GM18867 (cell line): Measurements from ENCODE around the gene RNASE4.
"Not testable (repeated sequence)": the region's sequence is repeated elsewhere in the genome, so short reads cannot be mapped to it uniquely, and the experiment has no call there.

Experiments
- ATAC-seq: cut with Tn5 transposase; IDR thresholded peaks from one replicate; pipeline ENCODE4 v1.9.1; 2021; ENCODE audit warnings: mild to moderate bottlenecking, moderate library complexity; ENCODE audit not compliant: unreplicated experiment

Gene RNASE4

DNA sequence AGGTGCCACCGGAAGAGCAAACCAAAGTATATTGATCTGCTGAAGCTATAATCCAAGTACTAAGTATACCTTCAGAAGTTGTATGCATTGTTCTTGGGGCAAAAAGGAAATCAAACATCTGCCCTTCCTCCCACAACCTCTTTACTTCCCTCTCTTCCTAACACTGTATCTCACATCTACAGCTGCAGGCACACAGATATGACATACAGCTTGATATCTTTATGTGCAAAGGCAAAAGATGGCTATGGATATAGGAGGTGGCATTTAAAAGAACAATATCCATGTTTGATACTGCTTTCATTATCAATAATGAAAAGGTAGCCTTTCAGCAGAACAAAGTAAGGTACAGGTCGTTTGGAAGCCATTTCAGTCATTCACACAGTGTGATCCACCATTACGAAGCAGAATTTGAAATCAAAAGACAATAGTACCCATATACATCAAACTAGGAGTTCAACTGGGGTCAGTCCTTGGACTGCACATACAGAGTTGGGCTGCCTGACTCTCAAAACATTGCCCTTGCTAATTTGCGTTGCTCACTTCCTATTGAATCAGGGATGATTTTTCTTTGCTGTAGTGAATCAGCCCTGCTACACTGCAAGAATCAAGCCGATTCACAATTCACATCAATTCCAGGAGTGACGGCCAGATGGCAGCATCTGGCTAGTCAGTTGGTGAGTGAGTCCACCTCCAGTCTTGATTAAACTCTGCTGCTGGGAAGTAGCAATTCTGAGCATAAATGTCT lies 13.1 kb downstream of the RNASE4 start:
- no peak for ATAC-seq

DNA sequence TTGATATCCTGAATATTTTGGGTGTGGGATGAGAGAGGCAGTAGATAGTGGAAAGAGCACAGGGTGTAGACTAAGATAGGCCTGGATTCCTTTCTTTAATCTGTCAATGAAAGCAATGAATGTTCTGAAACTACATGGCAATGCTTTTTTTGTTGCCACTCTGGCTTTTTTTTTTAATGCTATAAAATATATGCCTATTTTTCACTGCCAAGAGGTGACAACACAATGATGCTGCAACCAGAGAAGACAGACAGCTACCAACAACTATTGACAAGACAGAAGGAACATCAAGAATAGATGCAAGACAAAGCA lies 13.6 kb downstream of the RNASE4 start:
- ATAC-seq: no peak

- no peak for ATAC-seq
Measured at GRCh38 chr14:20698934-20699333, 14.6 kb downstream of the RNASE4 start.

GRCh38 chr14:20699931-20700330 lies 15.6 kb downstream of the RNASE4 start:
- ATAC-seq: no peak

- not testable (repeated sequence) for ATAC-seq
Measured at GRCh38 chr14:20700965-20701364, 16.6 kb downstream of the RNASE4 start.

DNA sequence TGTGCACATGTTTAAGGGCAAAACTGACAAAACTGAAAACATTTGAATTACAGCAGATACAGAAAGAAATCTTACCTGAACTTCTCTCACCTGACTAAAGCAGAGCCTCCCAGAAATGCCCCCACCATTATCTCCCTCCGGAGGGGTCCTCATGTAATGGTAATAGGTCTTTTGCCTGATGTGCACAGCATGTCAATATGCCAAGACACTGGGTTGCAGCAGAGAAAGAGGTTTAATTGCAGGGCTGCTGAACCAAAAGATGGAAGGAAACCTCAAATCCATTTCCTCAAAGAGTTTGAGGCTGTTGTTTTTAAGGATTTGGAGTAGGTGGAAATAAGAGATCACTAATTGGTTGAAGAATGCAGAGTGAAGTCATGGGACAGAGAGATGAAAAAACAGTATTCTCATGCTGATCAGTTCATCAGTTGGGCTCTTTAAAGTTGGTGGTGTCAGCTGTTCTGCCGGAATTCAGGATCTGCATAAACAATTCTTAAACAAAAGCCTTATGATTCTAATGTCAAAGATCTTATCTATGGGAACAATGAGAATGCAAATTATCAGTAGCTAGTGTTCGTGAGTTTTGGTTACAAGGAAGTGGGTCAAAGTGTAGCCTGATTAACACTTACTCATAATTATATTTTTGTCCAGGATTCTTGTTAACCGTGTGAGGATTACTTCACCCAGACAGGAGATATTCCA lies 22.4 kb downstream of the RNASE4 start:
- ATAC-seq: no peak

DNA sequence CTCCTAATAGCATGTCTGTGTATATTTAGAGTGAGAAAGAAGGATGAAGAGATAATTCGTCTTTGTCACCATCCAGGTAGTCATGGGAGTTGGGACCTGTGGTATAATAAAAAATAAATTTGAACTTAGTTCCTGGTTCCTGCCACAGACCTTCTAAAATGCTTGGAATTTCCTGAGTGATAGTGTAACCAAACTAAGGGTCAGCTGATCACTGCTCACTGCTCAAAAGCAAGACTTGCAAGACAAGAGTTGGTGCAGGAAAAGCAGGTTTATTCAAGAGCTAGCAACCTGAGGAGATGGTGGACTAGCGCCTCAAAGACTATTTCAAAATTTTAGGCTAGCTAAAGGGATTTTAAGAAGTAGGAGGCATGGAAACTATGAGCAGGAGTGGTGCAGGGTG lies 23.3 kb downstream of the RNASE4 start:
- no peak for ATAC-seq

GRCh38 chr14:20711261-20711660 lies 26.9 kb downstream of the RNASE4 start:
- ATAC-seq: no peak

DNA sequence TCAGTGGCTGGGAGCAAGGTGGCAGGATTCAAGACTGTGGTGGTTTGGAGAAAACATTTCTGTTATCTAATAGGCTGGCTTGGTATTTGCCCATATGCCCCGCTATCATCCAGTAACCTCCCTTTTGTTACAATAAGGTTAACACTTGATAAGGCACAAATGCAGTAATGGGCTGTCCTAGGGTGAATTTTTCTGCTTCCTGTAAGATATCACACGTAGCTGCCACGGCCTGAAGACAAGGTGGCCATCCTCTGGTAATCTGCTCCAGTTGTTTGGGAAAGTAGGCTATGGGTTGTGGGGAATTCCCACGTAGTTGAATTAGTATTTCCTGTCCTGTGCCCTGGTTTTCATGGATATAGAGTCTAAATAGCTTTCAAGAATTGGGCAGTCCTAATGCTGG lies 27.3 kb downstream of the RNASE4 start:
- ATAC-seq: no peak

GRCh38 chr14:20712904-20713303 lies 28.5 kb downstream of the RNASE4 start:
- ATAC-seq: no peak

DNA sequence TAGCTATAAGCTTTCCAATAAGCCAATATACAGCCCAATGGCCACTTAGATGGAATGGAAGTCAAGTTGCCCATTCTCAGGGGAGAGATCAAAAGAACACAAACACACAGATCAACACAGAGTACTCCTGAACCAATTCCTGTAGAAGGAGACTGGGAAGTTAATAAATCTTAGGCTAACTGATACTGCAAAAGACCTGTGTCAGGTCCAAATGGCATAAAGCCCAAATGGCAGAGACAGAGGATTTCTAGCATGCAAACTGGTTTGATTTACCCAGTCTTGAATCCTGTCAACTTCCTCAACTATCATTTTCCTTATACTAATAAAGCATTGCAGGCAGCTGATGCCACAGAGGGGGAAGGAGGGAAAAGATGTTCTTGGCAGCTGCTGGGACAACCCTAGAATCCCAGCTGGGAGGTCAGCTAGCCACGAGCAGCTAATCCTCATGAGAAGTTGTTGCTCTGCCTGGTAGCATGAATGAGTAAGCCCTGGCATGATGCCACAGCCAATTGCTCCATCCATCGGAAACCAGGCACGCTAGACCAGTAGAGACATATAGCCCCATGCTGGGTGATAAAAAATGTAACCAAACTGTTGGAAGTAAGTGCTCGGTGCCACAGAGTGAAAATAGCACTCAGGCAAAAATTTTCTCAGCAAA lies 30.4 kb downstream of the RNASE4 start:
- ATAC-seq: no peak

- no peak for ATAC-seq
Measured at GRCh38 chr14:20719777-20720176, 35.4 kb downstream of the RNASE4 start.

- ATAC-seq: no peak
Measured at GRCh38 chr14:20720741-20721140, 36.4 kb downstream of the RNASE4 start.

DNA sequence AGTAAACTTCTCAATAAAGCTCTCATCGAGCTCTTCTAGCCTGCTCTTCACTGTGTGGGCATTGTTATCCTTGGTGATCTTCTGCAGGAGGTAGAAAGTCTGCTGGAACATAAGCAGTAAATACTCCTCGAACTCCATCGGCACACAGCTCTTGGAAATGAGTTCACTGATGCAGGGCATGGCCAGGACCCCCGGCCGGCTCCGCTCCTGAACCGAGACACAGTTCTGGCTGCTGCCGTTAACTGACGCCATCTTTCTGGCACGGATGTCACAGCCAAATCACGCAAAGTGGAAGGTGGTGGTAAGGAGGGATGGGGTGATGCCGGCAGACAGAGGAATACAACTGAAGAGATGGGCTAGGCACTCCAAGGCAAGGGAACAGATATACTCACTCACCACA lies 37.7 kb downstream of the RNASE4 start:
- no peak for ATAC-seq

GRCh38 chr14:20723488-20723887 lies 39.1 kb downstream of the RNASE4 start:
- ATAC-seq: no peak

- not testable (repeated sequence) for ATAC-seq
Measured at GRCh38 chr14:20726121-20726520, 41.8 kb downstream of the RNASE4 start.

- no peak for ATAC-seq
Measured at GRCh38 chr14:20726531-20726930, 42.2 kb downstream of the RNASE4 start.

- ATAC-seq: no peak
Measured at GRCh38 chr14:20730891-20731290, 46.5 kb downstream of the RNASE4 start.

DNA sequence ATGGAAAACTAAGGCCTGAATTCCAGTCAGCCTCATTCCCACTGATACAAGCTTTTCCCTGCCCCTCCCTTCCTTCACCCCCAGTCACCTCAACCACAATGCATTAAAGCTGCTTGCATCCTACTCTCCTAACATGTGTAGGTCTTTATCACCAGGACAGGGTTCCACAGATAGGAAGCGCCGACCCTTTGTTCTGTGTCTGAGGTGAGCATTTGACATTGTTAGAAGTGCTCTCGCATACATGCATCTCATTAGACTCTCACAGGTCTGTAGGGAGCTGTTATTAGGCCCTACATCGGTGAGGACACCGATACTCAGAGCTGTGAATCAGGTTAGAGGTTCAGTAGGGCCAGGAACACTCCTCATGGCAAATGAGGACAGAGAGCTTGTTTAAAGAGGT lies 48.1 kb downstream of the RNASE4 start:
- no peak for ATAC-seq

DNA sequence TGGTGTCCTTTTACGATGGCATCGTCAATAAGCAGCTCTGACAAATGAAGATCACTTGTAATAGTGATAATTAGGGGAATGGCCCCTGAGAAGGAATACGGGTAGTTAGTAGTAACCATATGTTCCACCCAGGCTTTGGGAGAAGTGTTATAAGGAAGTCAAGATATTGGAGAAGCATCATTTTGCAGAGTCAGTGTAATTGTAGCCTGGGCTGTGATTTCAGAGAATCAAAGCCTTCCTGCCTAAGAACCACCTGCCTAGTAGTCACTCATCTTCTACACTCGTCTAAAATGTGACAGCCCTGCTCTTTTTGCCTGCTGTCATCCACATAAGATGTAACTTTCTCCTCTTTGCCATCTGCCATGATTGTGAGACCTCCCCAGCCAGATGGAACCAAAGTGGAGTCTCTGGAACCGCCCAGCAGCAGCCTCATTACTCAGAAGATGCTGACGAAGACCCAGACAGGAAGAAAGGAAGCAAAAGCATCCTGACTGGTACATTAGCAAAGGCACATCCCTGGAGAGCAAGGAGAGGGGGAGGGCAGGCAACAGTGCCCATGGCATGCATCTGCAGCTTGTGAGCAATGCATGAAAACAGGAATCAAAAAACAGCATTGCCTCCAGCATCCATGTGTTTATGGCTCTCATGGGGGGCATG lies 48.7 kb downstream of the RNASE4 start:
- no peak for ATAC-seq

- no peak for ATAC-seq
Measured at GRCh38 chr14:20733684-20734429, 49.5 kb downstream of the RNASE4 start.
